Kidney (tissue), 14 donors: ENCODE results near the gene ZCCHC3. TPM values are rescaled to one million over a fixed set of nuclear protein-coding genes. Genes with fewer than 3 reads are reported as not detected.

Source experiments
- DNase-seq, 5 donors: peaks; one replicate each; pipeline ENCODE4 v3.0.0-alpha.2; 2013 to 2020
- FAIRE-seq: peaks from 2 replicates; lab custom pipeline; 2012; peaks lifted over from hg19 to GRCh38; lab: Jason Lieb, UNC
- H3K27ac ChIP-seq, 2 donors: one replicate each; pipeline ENCODE4 v1.7.0; 2013; ENCODE audit warnings: low read depth in 2 of 2, low read length in 2 of 2, inconsistent platforms in 1 of 2
- H3K27me3 ChIP-seq: one replicate; pipeline ENCODE4 v1.7.1; 2013; ENCODE audit warnings: low read length, inconsistent platforms; ENCODE audit not compliant: control insufficient read depth, insufficient read depth
- H3K36me3 ChIP-seq, 3 donors: one replicate each; pipeline versions ENCODE4 v1.7.0 to v1.7.1; 2013; ENCODE audit warnings: low read length in 3 of 3, control low read depth in 1 of 3, inconsistent platforms in 1 of 3; ENCODE audit not compliant: insufficient read depth in 3 of 3, control insufficient read depth in 2 of 3
- H3K4me1 ChIP-seq, 3 donors: one replicate each; pipeline versions ENCODE4 v1.7.0 to v1.7.1; 2013; ENCODE audit warnings: low read length in 3 of 3, inconsistent platforms in 1 of 3, low read depth in 1 of 3; ENCODE audit not compliant: control insufficient read depth in 2 of 3, insufficient read depth in 2 of 3
- H3K4me3 ChIP-seq, 3 donors: one replicate each; pipeline versions ENCODE4 v1.7.0 to v1.8.1; 2013; ENCODE audit warnings: low read length in 3 of 3, control low read depth in 1 of 3, inconsistent platforms in 1 of 3
- H3K9ac ChIP-seq, 3 donors: one replicate each; pipeline versions ENCODE4 v1.7.0 to v1.7.1; 2013; ENCODE audit warnings: low read length in 3 of 3, control low read depth in 1 of 3, inconsistent platforms in 1 of 3
- H3K9me3 ChIP-seq, 3 donors: one replicate each; pipeline versions ENCODE4 v1.7.0 to v1.7.1; 2013; ENCODE audit warnings: low read length in 3 of 3, control low read depth in 1 of 3, inconsistent platforms in 1 of 3; ENCODE audit not compliant: control insufficient read depth in 2 of 3, insufficient read depth in 1 of 3
- intact Hi-C: fragments of 100-400 bp; cut with DNase I; formaldehyde crosslinking; loops from one replicate; pipeline ENCODE4 v1.11.1; 2022
- polyA plus RNA-seq: library from polyadenylated mRNA; stranded (reverse); fragments of 350-450 nt; fragmentation: Illumina TruSeq; extraction: RNeasy Lipid Tissue Mini Kit (QIAGEN cat#74804); gene quantifications from one replicate; pipeline ENCODE4 v1.2.3, GENCODE V29; 2014; ENCODE audit warnings: low read depth, low replicate concordance; ENCODE audit not compliant: insufficient read depth
- total RNA-seq: library from RNA; stranded (reverse); fragmentation: NEBNext Ultra II Directional; extraction: Animal tissue kit (Norgen Biotek cat#: 25700); gene quantifications from one replicate; pipeline ENCODE4 v1.2.1, GENCODE V29; 2021
- TF ChIP-seq, protein P1 (sequence below): IDR thresholded peaks from 3 replicates; pipeline ENCODE4 v1.5.1; 2012; ENCODE audit warnings: mild to moderate bottlenecking, moderate library complexity, borderline replicate concordance; ENCODE audit not compliant: insufficient read depth; ENCODE audit errors: extremely low read depth
- donor health status: control.
- donor health status: control.
- donor health status: control.
- donor health status: control.
- donor health status: control.
- donor health status: DM: yes; HTN: yes; CAD: no.
- donor health status: Normal renal cell carcinoma (clear cell type).

ZCCHC3 gene
- total and polyA plus RNA-seq, 2 donors from 2014 or later, result 12.8 to 16.4 TPM

DNA sequence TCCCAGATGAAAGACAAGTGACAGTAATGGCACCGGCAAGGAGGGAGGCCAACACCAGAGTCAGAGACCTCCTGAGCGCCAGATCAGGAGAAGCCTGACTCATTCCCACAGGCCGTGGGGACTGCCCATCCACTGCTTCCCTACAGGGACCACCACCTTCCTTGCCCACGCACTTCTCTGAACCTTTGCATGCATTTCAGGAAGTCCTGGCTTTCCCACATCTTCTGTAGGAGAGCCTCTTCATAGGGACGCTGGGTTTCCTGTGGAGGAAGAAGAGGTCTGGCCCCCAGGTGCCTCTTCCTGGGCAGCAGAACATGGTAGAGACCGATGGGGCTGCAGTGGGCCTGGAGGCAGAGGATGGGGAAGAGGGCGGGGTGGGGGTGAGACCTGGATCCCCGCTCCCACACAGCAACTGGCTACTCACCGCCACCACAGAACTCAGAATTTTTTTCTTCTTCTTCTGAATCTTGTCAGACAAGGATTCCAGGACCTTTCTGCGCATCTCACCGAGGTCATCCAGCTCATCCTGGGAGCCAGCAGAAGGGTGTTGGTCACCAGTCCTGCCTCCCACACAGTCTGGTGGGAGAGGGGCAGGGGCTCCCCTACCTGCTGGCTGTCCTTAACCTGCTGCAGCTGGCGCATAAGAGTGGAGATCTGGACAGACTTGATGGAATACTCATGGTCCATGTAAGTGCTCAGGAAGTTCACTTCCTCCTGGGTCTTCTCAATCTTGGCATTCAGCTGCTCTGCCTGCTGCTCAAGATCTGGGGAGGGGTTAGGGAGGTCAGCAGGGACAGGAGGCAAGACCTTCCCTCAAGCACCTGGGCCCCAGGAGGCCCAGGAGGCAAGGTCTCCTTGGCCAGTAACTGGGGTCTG is 20.5 kb upstream of the ZCCHC3 start:
- Histone ChIP-seq H3K4me3 (no peak overlapping the region), H3K27me3 (no peaks in the 10 kb centered on the region), H3K9me3 (no peaks in the 10 kb centered on the region), H3K4me1 (no peaks in the 10 kb centered on the region), H3K9ac (no peak overlapping the region), H3K36me3 (peaks cover 2 to 26% (median 7%) of the 10 kb centered on the region in 3 donors), H3K27ac (no peak overlapping the region)
- DNase-seq, result no peak
- FAIRE-seq, result no peak
- intact Hi-C loops, result no loop called here
- TF ChIP-seq, protein P1, sequence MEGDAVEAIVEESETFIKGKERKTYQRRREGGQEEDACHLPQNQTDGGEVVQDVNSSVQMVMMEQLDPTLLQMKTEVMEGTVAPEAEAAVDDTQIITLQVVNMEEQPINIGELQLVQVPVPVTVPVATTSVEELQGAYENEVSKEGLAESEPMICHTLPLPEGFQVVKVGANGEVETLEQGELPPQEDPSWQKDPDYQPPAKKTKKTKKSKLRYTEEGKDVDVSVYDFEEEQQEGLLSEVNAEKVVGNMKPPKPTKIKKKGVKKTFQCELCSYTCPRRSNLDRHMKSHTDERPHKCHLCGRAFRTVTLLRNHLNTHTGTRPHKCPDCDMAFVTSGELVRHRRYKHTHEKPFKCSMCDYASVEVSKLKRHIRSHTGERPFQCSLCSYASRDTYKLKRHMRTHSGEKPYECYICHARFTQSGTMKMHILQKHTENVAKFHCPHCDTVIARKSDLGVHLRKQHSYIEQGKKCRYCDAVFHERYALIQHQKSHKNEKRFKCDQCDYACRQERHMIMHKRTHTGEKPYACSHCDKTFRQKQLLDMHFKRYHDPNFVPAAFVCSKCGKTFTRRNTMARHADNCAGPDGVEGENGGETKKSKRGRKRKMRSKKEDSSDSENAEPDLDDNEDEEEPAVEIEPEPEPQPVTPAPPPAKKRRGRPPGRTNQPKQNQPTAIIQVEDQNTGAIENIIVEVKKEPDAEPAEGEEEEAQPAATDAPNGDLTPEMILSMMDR, result no peak

DNA sequence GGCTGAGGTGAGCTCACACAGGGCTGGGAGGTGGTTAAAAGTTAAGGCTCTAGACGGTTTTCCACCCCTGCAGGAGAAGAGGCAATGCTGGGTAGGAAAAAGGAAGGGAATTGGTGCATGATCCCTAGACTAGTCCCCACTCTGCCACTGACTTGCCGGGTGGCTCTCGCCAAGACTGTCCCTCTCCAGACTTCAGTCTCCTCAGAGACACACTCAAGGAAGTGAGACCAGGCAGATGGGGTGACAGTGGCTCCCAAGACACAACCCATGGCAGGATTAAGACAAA is 19.9 kb upstream of the ZCCHC3 start:
- FAIRE-seq, result no peak
- H3K4me1 ChIP-seq, result no peaks in the 10 kb centered on the region
- H3K27ac ChIP-seq, result no peak overlapping the region
- no peak for DNase-seq
- H3K4me3 ChIP-seq, result no peak overlapping the region
- no peaks in the 10 kb centered on the region for H3K9me3 ChIP-seq
- H3K36me3 ChIP-seq, result peaks cover 2 to 27% (median 7%) of the 10 kb centered on the region in 3 donors
- no peak overlapping the region for H3K9ac ChIP-seq
- TF ChIP-seq, protein P1, result no peak
- no peaks in the 10 kb centered on the region for H3K27me3 ChIP-seq
- intact Hi-C loops, result no loop called here

GRCh38 chr20:278181-278580 is 19.2 kb upstream of the ZCCHC3 start:
- TF ChIP-seq, protein P1, result no peak
- no peaks in the 10 kb centered on the region for H3K27me3 ChIP-seq
- H3K36me3 ChIP-seq, result peaks cover 2 to 27% (median 7%) of the 10 kb centered on the region in 3 donors
- no peak overlapping the region for H3K27ac ChIP-seq
- no peak for DNase-seq
- H3K4me1 ChIP-seq, result no peaks in the 10 kb centered on the region
- H3K9ac ChIP-seq, result no peak overlapping the region
- H3K9me3 ChIP-seq, result no peaks in the 10 kb centered on the region
- H3K4me3 ChIP-seq, result no peak overlapping the region
- FAIRE-seq, result no peak
- intact Hi-C loops, result no loop called here
